HG02938 (cell line): Measurements from ENCODE around the gene CTR9.
"Not testable (repeated sequence)": the region's sequence is repeated elsewhere in the genome, so short reads cannot be mapped to it uniquely, and the experiment has no call there.

Source experiments
- ATAC-seq: cut with Tn5 transposase; IDR thresholded peaks from one replicate; pipeline ENCODE4 v1.9.1; 2021; ENCODE audit warnings: mild to moderate bottlenecking, moderate library complexity; ENCODE audit not compliant: unreplicated experiment

The CTR9 gene

GRCh38 chr11:10813945-10814344, 62.9 kb downstream of the CTR9 start:
- ATAC-seq, result no peak

GRCh38 chr11:10818594-10818993, 67.5 kb downstream of the CTR9 start:
- ATAC-seq, result no peak

- ATAC-seq, result not testable (repeated sequence)
Observed at GRCh38 chr11:10822491-10822890, 71.4 kb downstream of the CTR9 start.

- ATAC-seq, result no peak
Observed at GRCh38 chr11:10823152-10823579, 72.1 kb downstream of the CTR9 start.

- ATAC-seq, result no peak
Observed at GRCh38 chr11:10824888-10825287, 73.8 kb downstream of the CTR9 start.

GRCh38 chr11:10828402-10828801, 77.4 kb downstream of the CTR9 start:
- no peak for ATAC-seq

- ATAC-seq, result no peak
Observed at GRCh38 chr11:10829139-10829538, 78.1 kb downstream of the CTR9 start.
